Gastrocnemius medialis (tissue), 4 donors: Measurements from ENCODE around the gene CUL1.

ENCODE experiments used
- POLR2A ChIP-seq, 2 donors: fragments of 450-650 bp; IDR thresholded peaks; one replicate each; pipeline ENCODE4 v1.6.1; 2017; ENCODE audit warnings: antibody characterized with exemption in 2 of 2, mild to moderate bottlenecking in 2 of 2, moderate library complexity in 2 of 2
- TF ChIP-seq, protein P1 (sequence below), 5 experiments: fragments of 450-650 bp in 3 of 5; fragments of 200-600 bp in 2 of 5; sonication (generic) in 2 of 5; IDR thresholded peaks in 4 of 5; conservative IDR thresholded peaks in 1 of 5; 1 replicate in 4 of 5; 2 replicates in 1 of 5; pipeline ENCODE4 v1.5.1; 2016 to 2019; ENCODE audit warnings: antibody characterized with exemption in 5 of 5, mild to moderate bottlenecking in 3 of 5, moderate library complexity in 3 of 5

GRCh38 chr7:148717266-148717793 lies 18.6 kb downstream of the CUL1 start:
- TF ChIP-seq, protein P1, sequence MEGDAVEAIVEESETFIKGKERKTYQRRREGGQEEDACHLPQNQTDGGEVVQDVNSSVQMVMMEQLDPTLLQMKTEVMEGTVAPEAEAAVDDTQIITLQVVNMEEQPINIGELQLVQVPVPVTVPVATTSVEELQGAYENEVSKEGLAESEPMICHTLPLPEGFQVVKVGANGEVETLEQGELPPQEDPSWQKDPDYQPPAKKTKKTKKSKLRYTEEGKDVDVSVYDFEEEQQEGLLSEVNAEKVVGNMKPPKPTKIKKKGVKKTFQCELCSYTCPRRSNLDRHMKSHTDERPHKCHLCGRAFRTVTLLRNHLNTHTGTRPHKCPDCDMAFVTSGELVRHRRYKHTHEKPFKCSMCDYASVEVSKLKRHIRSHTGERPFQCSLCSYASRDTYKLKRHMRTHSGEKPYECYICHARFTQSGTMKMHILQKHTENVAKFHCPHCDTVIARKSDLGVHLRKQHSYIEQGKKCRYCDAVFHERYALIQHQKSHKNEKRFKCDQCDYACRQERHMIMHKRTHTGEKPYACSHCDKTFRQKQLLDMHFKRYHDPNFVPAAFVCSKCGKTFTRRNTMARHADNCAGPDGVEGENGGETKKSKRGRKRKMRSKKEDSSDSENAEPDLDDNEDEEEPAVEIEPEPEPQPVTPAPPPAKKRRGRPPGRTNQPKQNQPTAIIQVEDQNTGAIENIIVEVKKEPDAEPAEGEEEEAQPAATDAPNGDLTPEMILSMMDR (IDR thresholded peaks at IDR 0.05 in 4 of 5, conservative IDR thresholded peaks at IDR 0.05 in 1 of 5), result no peak
- no peak for TF ChIP-seq POLR2A (IDR thresholded peaks at IDR 0.05)
